KBM-7 (cell line): ENCODE results near the gene ZBTB39.
"Not testable (repeated sequence)": the region's sequence is repeated elsewhere in the genome, so short reads cannot be mapped to it uniquely, and the experiment has no call there.

Experiments
- DNase-seq: peaks from one replicate; pipeline ENCODE4 v3.0.0-alpha.2; 2015
- in situ Hi-C: fragments of 300-500 bp; cut with MboI; formaldehyde crosslinking; loops from 2 replicates; pipeline ENCODE4 v1.14.3; 2020; ENCODE audit warnings: low sequenced_read_pairs, low pct_unique_long_range_greater_than_20kb, mixed read lengths

Gene ZBTB39

DNA sequence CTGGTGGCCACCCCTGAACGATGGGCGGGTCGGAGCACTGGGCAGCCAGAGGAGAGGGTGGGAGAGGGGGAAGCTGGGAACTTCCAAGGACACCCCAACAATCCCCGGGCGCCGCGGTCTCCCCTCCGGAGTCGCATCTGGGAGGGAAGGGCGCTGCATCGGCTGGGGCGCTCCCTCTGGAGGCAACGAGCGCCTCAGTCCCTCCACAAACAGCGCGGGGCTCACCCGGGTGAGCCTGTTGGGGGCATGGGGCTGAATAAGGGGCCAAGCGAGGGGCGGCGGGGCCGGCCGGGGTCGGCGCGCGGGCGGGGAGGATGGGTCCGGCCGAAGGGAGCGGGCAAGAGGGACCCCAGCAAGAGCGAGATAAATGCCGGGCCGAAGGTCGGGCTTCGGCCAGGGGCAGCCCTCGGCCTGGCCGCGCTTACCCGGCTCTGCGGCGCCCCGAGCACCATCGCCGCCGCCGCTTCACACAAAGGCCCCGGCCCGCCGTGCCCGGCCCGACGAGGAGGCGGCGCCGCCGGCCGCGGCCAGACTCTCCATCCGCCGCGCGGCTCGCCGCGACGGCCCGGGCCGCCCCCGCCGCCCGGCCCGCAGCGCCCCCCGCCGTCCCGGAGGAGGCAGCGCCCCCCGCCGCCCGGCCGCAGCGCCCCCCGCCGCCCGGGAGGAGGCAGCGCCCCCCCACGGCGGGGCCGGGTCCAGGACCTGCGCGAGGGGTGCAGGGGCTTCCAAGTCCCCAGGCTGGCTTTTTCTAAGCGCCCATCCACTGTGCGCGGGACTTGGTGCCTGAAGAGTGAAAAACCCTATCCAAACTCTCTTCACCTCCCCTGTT, at the start of gene ZBTB39:
ZBTB39 (minus strand) TSS at position 567 of the 829 bp plus-strand sequence. CDS start 1,629 bp downstream, outside the sequence.
- in situ Hi-C loops, result loop anchor here (10.0 kb wide), 1 partner anchor 241 kb away; the partner anchor contains the start of gene HSD17B6
- peak; percentile 43 for DNase-seq

- in situ Hi-C loops, result no loop called here
- no peak for DNase-seq
Measured at GRCh38 chr12:57055824-57056223, 49.5 kb upstream of the ZBTB39 start.

GRCh38 chr12:57053901-57054300, 47.6 kb upstream of the ZBTB39 start:
- DNase-seq, in situ Hi-C loops: not testable (repeated sequence)

GRCh38 chr12:57053146-57053545, 46.8 kb upstream of the ZBTB39 start:
- DNase-seq, in situ Hi-C loops: not testable (repeated sequence)

DNA sequence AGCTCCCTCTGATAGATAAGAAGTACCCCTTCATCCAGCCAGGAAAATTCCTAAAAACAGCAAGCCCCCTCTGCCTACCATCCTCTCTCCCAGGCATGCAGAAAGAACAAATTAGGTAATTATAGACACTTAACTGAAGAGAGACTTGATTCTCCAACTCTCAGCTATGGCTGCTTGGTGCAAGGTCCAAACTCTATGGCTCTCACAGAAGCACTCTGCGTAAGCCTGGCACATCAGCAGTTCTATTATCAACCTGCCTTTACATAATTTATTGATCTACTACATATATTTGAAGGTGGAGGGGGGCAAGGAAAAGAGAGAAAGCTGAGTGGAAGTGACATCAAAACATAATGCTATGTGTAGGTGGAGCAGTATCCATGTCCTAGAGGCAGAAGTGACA, 44.7 kb upstream of the ZBTB39 start:
- no peak for DNase-seq
- in situ Hi-C loops, result no loop called here

DNA sequence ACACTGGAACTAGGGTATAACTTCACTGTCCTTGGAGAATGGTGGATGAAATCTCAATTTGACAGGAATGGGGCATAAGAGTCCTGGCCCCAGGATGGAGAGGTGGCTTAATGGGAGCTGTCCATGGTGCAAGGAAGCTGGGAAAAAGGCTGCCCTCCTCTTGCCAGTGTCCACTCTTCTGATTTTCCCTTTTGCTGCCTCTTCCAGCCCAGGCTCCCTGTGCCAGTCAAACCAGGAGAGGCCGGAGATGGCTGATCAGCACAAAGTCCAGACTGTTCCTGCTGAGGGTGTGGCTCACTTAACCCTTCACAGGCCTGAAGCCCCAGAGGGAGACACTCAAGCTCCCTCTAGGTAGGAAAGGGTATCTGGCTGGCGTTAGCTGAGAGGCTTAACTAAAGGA, 43.5 kb upstream of the ZBTB39 start, which contains the start of gene MYO1A:
MYO1A (minus strand) TSS at position 240 of the 400 bp plus-strand sequence. CDS start 1,806 bp downstream, outside the sequence.
- in situ Hi-C loops, result no loop called here

GRCh38 chr12:57049119-57049446, 42.7 kb upstream of the ZBTB39 start:
- no peak for DNase-seq

More for the DNA sequence above, 43.5 kb upstream of the ZBTB39 start, which contains the start of gene MYO1A:
- DNase-seq, result no peak

GRCh38 chr12:57048423-57049118, 42.2 kb upstream of the ZBTB39 start:
- in situ Hi-C loops, result no loop called here
- no peak for DNase-seq

More at GRCh38 chr12:57049119-57049446, 42.7 kb upstream of the ZBTB39 start:
- in situ Hi-C loops, result no loop called here

- in situ Hi-C loops, result no loop called here
- DNase-seq, result no peak
Measured at GRCh38 chr12:57047981-57048380, 41.6 kb upstream of the ZBTB39 start.

GRCh38 chr12:57046947-57047890, 40.9 kb upstream of the ZBTB39 start:
- no peak for DNase-seq
- in situ Hi-C loops, result no loop called here

GRCh38 chr12:57046086-57046791, 39.9 kb upstream of the ZBTB39 start:
- in situ Hi-C loops, result no loop called here
- no peak for DNase-seq

- DNase-seq, result no peak
- in situ Hi-C loops, result no loop called here
Measured at GRCh38 chr12:57044889-57045288, 38.5 kb upstream of the ZBTB39 start.

GRCh38 chr12:57044468-57044867, 38.1 kb upstream of the ZBTB39 start:
- DNase-seq, result no peak
- in situ Hi-C loops, result no loop called here

DNA sequence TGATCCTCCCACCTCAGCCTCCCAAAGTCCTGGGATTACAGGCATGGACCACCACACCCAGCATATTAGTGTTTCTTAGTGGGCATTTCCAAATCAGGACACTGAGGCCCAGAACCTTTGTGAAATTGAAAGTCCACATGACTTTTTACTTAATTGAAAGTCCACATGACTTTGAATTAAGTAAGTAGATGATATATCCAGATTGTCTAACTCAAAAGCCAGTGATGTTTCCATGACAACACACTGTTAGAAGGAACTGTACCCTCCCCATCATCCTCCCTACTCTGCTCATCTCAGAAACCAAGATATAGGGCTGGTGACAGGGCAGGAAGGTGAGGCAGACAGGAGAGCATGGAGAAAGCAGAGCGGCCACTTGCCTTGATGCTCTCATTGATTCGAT, 36.3 kb upstream of the ZBTB39 start:
- DNase-seq, result no peak
- in situ Hi-C loops, result no loop called here

GRCh38 chr12:57040750-57041149, 34.4 kb upstream of the ZBTB39 start:
- DNase-seq, result no peak
- in situ Hi-C loops, result no loop called here

DNA sequence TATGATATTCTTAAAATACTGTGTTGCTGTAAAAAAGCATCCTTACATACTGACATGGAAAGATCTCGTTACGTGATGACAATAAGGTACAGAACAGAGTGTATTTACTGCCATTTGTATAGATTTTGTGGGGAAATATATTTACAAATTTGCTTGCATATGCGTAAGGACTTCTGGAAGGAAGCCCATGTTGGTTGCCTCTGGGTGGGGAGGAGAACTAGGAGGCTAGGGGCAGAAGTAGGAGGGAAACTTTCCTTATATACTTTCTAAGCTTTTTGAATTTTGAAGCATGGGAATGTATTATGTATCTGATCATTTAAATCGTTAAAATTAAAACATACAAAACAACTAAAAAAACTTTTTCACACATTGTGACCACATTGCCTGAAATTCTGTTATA, 33.9 kb upstream of the ZBTB39 start:
- in situ Hi-C loops, result no loop called here

GRCh38 chr12:57039016-57039798, 32.9 kb upstream of the ZBTB39 start:
- DNase-seq, result no peak
- in situ Hi-C loops, result no loop called here

More for the DNA sequence above, 33.9 kb upstream of the ZBTB39 start:
- no peak for DNase-seq

DNA sequence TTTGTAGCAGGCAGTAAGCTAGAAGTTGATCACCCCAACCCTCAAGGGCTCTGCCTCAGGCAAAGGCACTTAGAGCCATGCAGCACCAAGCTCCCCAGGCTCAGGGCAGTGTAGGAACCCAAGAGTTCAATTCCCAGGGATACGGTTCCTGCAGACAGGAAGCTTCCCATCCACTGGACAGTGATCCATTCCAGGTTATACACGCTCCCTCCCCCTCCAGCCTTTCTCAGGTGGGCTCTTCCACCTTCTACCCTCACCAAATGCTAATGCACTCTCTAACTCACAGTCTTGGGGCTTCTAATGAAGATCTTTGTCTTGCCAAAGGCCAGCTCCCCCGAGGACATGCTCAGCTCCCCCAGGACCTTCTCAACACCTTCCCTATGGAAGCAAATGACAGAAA, 30.9 kb upstream of the ZBTB39 start:
- DNase-seq, result no peak
- in situ Hi-C loops, result no loop called here
